HepG2 (cell line): ENCODE measurements around the gene RPL6. TPM values are rescaled to one million over a fixed set of nuclear protein-coding genes. Genes with fewer than 3 reads are reported as not detected.

ENCODE experiments used
- ATAC-seq: fragments of 200-7000 bp; cut with Tn5 transposase; 3 replicates; pipeline ENCODE4 v1.9.1; 2020; ENCODE audit warnings: mild to moderate bottlenecking, moderate library complexity
- Bru-seq: library from RNA; stranded (reverse); fragments of 400-500 nt; gene quantifications from one replicate; lab custom pipeline; 2021; lab: Mats Ljungman, UMichigan
- BruChase-seq, 2 experiments: library from RNA; stranded (reverse); fragments of 400-500 nt; gene quantifications; one replicate each; lab custom pipeline; 2021; lab: Mats Ljungman, UMichigan
- BruUV-seq: library from RNA; stranded (reverse); fragments of 400-500 nt; replicated peaks from 2 replicates; lab custom pipeline; 2021; lab: Mats Ljungman, UMichigan
- CTCF ChIA-PET: fragments of 300-600 bp; formaldehyde crosslinking; extraction: SDS; loops from one replicate; lab custom pipeline; 2021; ENCODE audit warnings: low total read pairs, inconsistent platforms, low intra/inter-chr PET ratio; lab: Yijun Ruan, JAX
- POLR2A ChIA-PET: fragments of 350-600 bp; sonication (Branson Sonifier 250); formaldehyde crosslinking; loops from one replicate; lab custom pipeline; 2020; ENCODE audit warnings: antibody characterized with exemption, inconsistent platforms; lab: Yijun Ruan, JAX
- DNase-seq: peaks from one replicate; pipeline ENCODE4 v3.0.0-alpha.2; 2015; ENCODE audit warnings: low spot score
- FAIRE-seq: peaks from 3 replicates; lab custom pipeline; 2011; peaks lifted over from hg19 to GRCh38; lab: Jason Lieb, UNC
- H2AFZ ChIP-seq: one replicate; pipeline ENCODE4 v1.6.1; 2011; ENCODE audit warnings: low read length, inconsistent platforms
- H3K27ac ChIP-seq: fragments of 300-600 bp; 3 replicates; pipeline ENCODE4 v1.8.0; 2011; ENCODE audit warnings: mixed run types, mild to moderate bottlenecking, mixed read lengths, low read length, inconsistent platforms; ENCODE audit not compliant: insufficient read depth; ENCODE audit errors: extremely low read length
- H3K27me3 ChIP-seq, 2 experiments: fragments of 200-600 bp in 1 of 2; 2 replicates in 1 of 2; 3 replicates in 1 of 2; pipeline versions ENCODE4 v1.6.0 to v1.8.0; 2011; ENCODE audit warnings: low read length in 2 of 2, mild to moderate bottlenecking in 2 of 2, moderate library complexity in 2 of 2, inconsistent platforms in 1 of 2; ENCODE audit not compliant: insufficient read depth in 2 of 2, control insufficient read depth in 1 of 2
- H3K36me3 ChIP-seq, 2 experiments: fragments of 200-600 bp in 1 of 2; replicated peaks in 1 of 2; 2 replicates in 1 of 2; 3 replicates in 1 of 2; pipeline versions ENCODE4 v1.5.1 to v1.8.0; 2011; ENCODE audit warnings: low read length in 2 of 2, inconsistent platforms in 1 of 2; ENCODE audit not compliant: insufficient read depth in 2 of 2, control insufficient read depth in 1 of 2
- H3K4me1 ChIP-seq: 2 replicates; pipeline ENCODE4 v1.5.1; 2012; ENCODE audit warnings: low read length, inconsistent platforms; ENCODE audit not compliant: insufficient read depth
- H3K4me2 ChIP-seq: 2 replicates; pipeline ENCODE4 v1.6.0; 2011; ENCODE audit warnings: low read depth, low read length, inconsistent platforms
- H3K4me3 ChIP-seq, 3 experiments: fragments of 200-600 bp in 1 of 3; sonication (generic), shearing (Covaris generic) in 1 of 3; replicated peaks in 1 of 3; 2 replicates each; pipeline ENCODE4 v1.5.1; 2011 to 2016; ENCODE audit warnings: low read length in 3 of 3, inconsistent platforms in 2 of 3, low read depth in 2 of 3, mild to moderate bottlenecking in 2 of 3, control low read depth in 1 of 3, mixed read lengths in 1 of 3; ENCODE audit not compliant: insufficient read depth in 1 of 3
- H3K79me2 ChIP-seq: one replicate; pipeline ENCODE4 v1.6.1; 2011; ENCODE audit warnings: low read length, inconsistent platforms; ENCODE audit not compliant: insufficient read depth
- H3K9ac ChIP-seq: 2 replicates; pipeline ENCODE4 v1.6.0; 2011; ENCODE audit warnings: mild to moderate bottlenecking, low read depth, low read length, inconsistent platforms; ENCODE audit not compliant: insufficient read depth
- H3K9me3 ChIP-seq: 2 replicates; pipeline ENCODE4 v1.5.1; 2012; ENCODE audit warnings: mild to moderate bottlenecking, low read length
- H4K20me1 ChIP-seq: 2 replicates; pipeline ENCODE4 v1.6.0; 2011; ENCODE audit warnings: inconsistent platforms, mild to moderate bottlenecking, low read length, moderate library complexity; ENCODE audit not compliant: insufficient read depth
- ATF6 ChIP-seq: sonication (generic); formaldehyde crosslinking; conservative IDR thresholded peaks from 2 replicates; pipeline ENCODE4 v1.4.0; 2020; ENCODE audit warnings: missing genetic modification reagents
- ELF1 ChIP-seq: sonication (generic); formaldehyde crosslinking; IDR thresholded peaks from 2 replicates; pipeline ENCODE4 v1.4.0; 2020; ENCODE audit warnings: missing genetic modification reagents
- HNRNPUL1 ChIP-seq: fragments of 200-400 bp; formaldehyde crosslinking; IDR thresholded peaks from 2 replicates; pipeline ENCODE4 v1.6.1; 2017; ENCODE audit warnings: low read depth, mild to moderate bottlenecking, low read length, moderate library complexity
- MLXIP ChIP-seq: sonication (generic); formaldehyde crosslinking; IDR thresholded peaks from 2 replicates; pipeline ENCODE4 v1.9.0; 2021; ENCODE audit warnings: missing genetic modification reagents, borderline replicate concordance
- POLR2G ChIP-seq: fragments of 200-400 bp; formaldehyde crosslinking; IDR thresholded peaks from 2 replicates; pipeline ENCODE4 v1.6.1; 2018; ENCODE audit warnings: mild to moderate bottlenecking, low read depth, low read length, moderate library complexity
- SETDB1 ChIP-seq: sonication (generic); formaldehyde crosslinking; IDR thresholded peaks from 2 replicates; pipeline ENCODE4 v1.5.1; 2020; ENCODE audit warnings: missing genetic modification reagents, mild to moderate bottlenecking, borderline replicate concordance
- SMARCE1 ChIP-seq: fragments of 450-650 bp; IDR thresholded peaks from 2 replicates; pipeline ENCODE4 v1.6.1; 2017; ENCODE audit warnings: borderline replicate concordance
- SOX5 ChIP-seq: IDR thresholded peaks from 2 replicates; pipeline ENCODE4 v1.6.1; 2016; ENCODE audit warnings: borderline replicate concordance
- ZNF225 ChIP-seq: sonication (generic); formaldehyde crosslinking; IDR thresholded peaks from 2 replicates; pipeline ENCODE4 v1.4.0; 2020; ENCODE audit warnings: mild to moderate bottlenecking, missing genetic modification reagents
- ZNF720 ChIP-seq: sonication (generic); formaldehyde crosslinking; IDR thresholded peaks from 2 replicates; pipeline ENCODE4 v1.4.0; 2020; ENCODE audit warnings: missing genetic modification reagents
- WGBS: methylation state at CpG from one replicate; pipeline ENCODE4 v1.1.6; 2017; ENCODE audit warnings: low lambda C conversion rate; 5-methylcytosine and 5-hydroxymethylcytosine counted together
- in situ Hi-C: cut with HindIII; loops from 2 replicates; pipeline ENCODE4 v1.10.0; 2017; ENCODE audit warnings: low pct_unique_long_range_greater_than_20kb; ENCODE audit not compliant: extremely low pct_ligation_motif_present
- intact Hi-C: fragments of 100-400 bp; cut with micrococcal nuclease; formaldehyde crosslinking; loops from one replicate; pipeline ENCODE4 v1.10.0; 2022; ENCODE audit not compliant: unreplicated experiment
- long read RNA-seq, 2 experiments: library from RNA in 1 of 2; library from polyadenylated mRNA in 1 of 2; stranded (forward) in 1 of 2; unstranded in 1 of 2; transcript quantifications; one replicate each; pipeline ENCODE4 v2.0.0, GENCODE V29; 2019 to 2022
- polyA minus RNA-seq, 3 experiments: library from RNA; depleted of rRNA, polyadenylated mRNA; stranded (reverse); fragments of >200 nt; gene quantifications; 2 replicates each; pipeline ENCODE4 v1.2.3, GENCODE V29; 2011; ENCODE audit warnings: low replicate concordance in 1 of 3
- polyA plus RNA-seq, 8 experiments: library from polyadenylated mRNA; depleted of rRNA in 3 of 8; stranded (reverse) in 7 of 8; unstranded in 1 of 8; fragments of >200 nt; fragmentation: Illumina TruSeq in 4 of 8; extraction: Trizol in 4 of 8; gene quantifications; 2 replicates each; pipeline versions ENCODE4 v1.2.1 to v1.2.3, GENCODE V29; 2011 to 2016; ENCODE audit warnings: low read depth in 4 of 8, missing spikeins in 1 of 8, mixed read lengths in 1 of 8; ENCODE audit not compliant: insufficient read depth in 1 of 8
- total RNA-seq, 5 experiments: library from RNA; depleted of rRNA; stranded (reverse); fragments of >200 nt; fragmentation: Illumina TruSeq; extraction: Trizol; gene quantifications; 2 replicates each; pipeline ENCODE4 v1.2.3, GENCODE V29; 2016; ENCODE audit warnings: low read depth in 1 of 5
- TF ChIP-seq, protein P1 (sequence below): IDR thresholded peaks from 2 replicates; pipeline ENCODE4 v1.6.1; 2016; ENCODE audit warnings: missing genetic modification reagents, missing compliant biosample characterization

The RPL6 gene
- total RNA-seq (2016; rRNA removed; fragmentation: Illumina TruSeq; extraction: Trizol) (1,551 and 2,121 TPM in 2 replicates), polyA plus RNA-seq (2011; rRNA removed) (1,589 and 1,719 TPM in 2 replicates), polyA minus RNA-seq (2011; rRNA and poly(A)+ RNA removed; ENCODE audit: low replicate concordance) (207 and 602 TPM in 2 replicates), Bru-seq, nascent RNA (percentile 99 among the genes with signal in this experiment), BruChase-seq, experiment 1, labeled RNA remaining after a 6-hour chase (percentile 99 among the genes with signal in this experiment), BruChase-seq, experiment 2, labeled RNA remaining after a 2-hour chase (percentile 99 among the genes with signal in this experiment)
- 1,569 and 1,799 TPM in 2 replicates for total RNA-seq (2016; cell fraction: cytosol; rRNA removed; fragmentation: Illumina TruSeq; extraction: Trizol; ENCODE audit: low read depth)
- total RNA-seq (2016; cell fraction: insoluble cytoplasmic fraction; rRNA removed; fragmentation: Illumina TruSeq; extraction: Trizol): 1,519 and 2,147 TPM in 2 replicates
- 3,064 and 3,242 TPM in 2 replicates for total RNA-seq (2016; cell fraction: membrane; rRNA removed; fragmentation: Illumina TruSeq; extraction: Trizol)
- 617 and 644 TPM in 2 replicates for total RNA-seq (2016; cell fraction: nucleus; rRNA removed; fragmentation: Illumina TruSeq; extraction: Trizol)
- polyA plus RNA-seq (2011; cell fraction: cytosol; rRNA removed): 1,215 and 1,505 TPM in 2 replicates
- polyA plus RNA-seq (2011; cell fraction: nucleus; rRNA removed): 260 and 378 TPM in 2 replicates
- polyA plus RNA-seq (2012): 1,569 and 1,801 TPM in 2 replicates
- polyA plus RNA-seq (2016; cell fraction: cytosol; fragmentation: Illumina TruSeq; extraction: Trizol; ENCODE audit: low read depth): 2,496 and 2,739 TPM in 2 replicates
- polyA plus RNA-seq (2016; cell fraction: insoluble cytoplasmic fraction; fragmentation: Illumina TruSeq; extraction: Trizol; ENCODE audit: low read depth): 2,631 and 2,728 TPM in 2 replicates
- 3,716 and 3,916 TPM in 2 replicates for polyA plus RNA-seq (2016; cell fraction: membrane; fragmentation: Illumina TruSeq; extraction: Trizol; ENCODE audit: low read depth)
- polyA plus RNA-seq (2016; cell fraction: nucleus; fragmentation: Illumina TruSeq; extraction: Trizol; ENCODE audit: insufficient read depth, low read depth): 1,083 and 1,121 TPM in 2 replicates
- polyA minus RNA-seq (2011; cell fraction: cytosol; rRNA and poly(A)+ RNA removed): 269 and 339 TPM in 2 replicates
- 197 and 255 TPM in 2 replicates for polyA minus RNA-seq (2011; cell fraction: nucleus; rRNA and poly(A)+ RNA removed)
- long read RNA-seq, experiment 1, transcript RPL6-202 (7 exons, 1,074 nt): minor isoform, 25 of 1,724 reads
- long read RNA-seq, experiment 1, transcript RPL6-201 (7 exons, 947 nt): major isoform, 877 of 1,724 reads
- long read RNA-seq, experiment 1, partial matches to known transcripts: 765 of 1,724 reads
- long read RNA-seq, experiment 1, other reads (novel, unspliced or antisense): 56 of 1,724 reads
- long read RNA-seq, experiment 2, transcript RPL6-202 (7 exons, 1,074 nt): major isoform, 85 of 2,931 reads
- long read RNA-seq, experiment 2, transcript RPL6-201 (7 exons, 947 nt): minor isoform, 18 of 2,931 reads
- long read RNA-seq, experiment 2, partial matches to known transcripts: 2,716 of 2,931 reads
- long read RNA-seq, experiment 2, other reads (novel, unspliced or antisense): 111 of 2,931 reads

DNA sequence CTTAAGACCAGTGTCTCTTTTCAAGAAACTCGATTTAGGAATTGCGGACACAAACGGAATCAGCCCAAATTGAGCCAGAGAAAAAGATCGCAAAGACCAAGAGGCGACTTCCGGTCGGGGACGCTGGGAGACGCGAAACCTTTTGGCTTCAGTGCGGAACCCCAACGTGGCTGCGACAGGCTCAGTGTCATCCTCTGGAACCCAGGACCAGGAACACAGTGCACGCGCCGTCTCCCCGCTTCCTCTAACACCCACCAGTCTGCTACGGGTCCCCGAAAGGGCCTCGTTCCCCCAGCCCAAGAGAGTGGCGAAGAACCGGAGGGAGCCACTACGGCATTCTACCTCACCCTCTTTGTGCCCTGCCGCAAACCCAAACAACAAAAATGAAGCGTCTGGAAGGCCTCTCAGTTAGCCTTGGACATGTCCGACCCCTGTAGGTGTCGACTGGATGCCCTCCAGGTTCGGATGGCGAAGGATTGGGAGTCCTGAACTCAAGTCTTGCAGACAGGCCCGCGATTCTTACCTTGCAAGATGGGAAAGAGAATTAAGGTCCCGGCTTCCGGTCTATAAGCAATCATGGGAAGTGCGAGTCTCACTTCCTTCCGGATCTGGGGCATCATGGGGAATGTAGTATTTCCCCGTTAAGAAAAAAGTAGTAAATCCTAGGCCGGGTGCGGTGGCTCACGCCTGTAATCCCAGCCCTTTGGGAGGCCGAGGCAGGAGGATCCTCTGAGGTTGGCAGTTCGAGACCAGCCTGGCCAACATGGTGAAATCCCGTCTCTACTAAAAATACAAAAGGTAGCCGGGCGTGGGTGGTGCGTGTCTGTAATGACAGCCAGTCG is at the start of gene RPL6:
Gene RPL6 (minus strand): TSS at position 542 of the 842 bp plus-strand sequence. CDS start 949 bp downstream, outside the sequence.
- TSS peak; percentile 67 for BruUV-seq
- Histone ChIP-seq H3K4me1 (peaks cover 44% of the 10 kb centered on the region), H4K20me1 (peaks cover 20% of the 10 kb centered on the region), H3K4me3 (peak within 1 kb of the TSS; percentile 89 to 92 (median 91)), H3K4me2 (peak within 1 kb of the TSS; percentile 70), H3K27ac (peak within 1 kb of the TSS; percentile 94), H2AFZ (no peak within 1 kb of the TSS), H3K9ac (peak within 1 kb of the TSS; percentile 96), H3K79me2 (peaks cover 28% of the 10 kb centered on the region), H3K36me3 (peaks cover 11 to 38% of the 10 kb centered on the region in 2 experiments), H3K27me3 (no peaks in the 10 kb centered on the region; a peak in 1 of 5 replicates), H3K9me3 (no peaks in the 10 kb centered on the region)
- intact Hi-C loops (no loop called here), in situ Hi-C loops (no loop called here)
- peak; percentile 96 for DNase-seq
- 16% methylated on average over 25 of the region's 46 CpGs for WGBS
- peak; percentile 94 for ATAC-seq
- ChIA-PET POLR2A (no interaction called here), CTCF (no interaction called here)
- peak; percentile 82 for FAIRE-seq
- TF ChIP-seq SMARCE1 (no peak), MLXIP (0 out of 2 replicates have a peak, but pooled peaks have one; percentile 63), SOX5 (CRISPR knock-in tag) (peak; percentile 39; the same call in 1 of the 2 replicates), ELF1 (CRISPR knock-in tag) (peak; percentile 94), HNRNPUL1 (no peak), POLR2G (peak; percentile 99), ATF6 (CRISPR knock-in tag) (no peak), ZNF720 (no peak), ZNF225 (CRISPR knock-in tag) (peak; percentile 58; the same call in 1 of the 2 replicates), SETDB1 (CRISPR knock-in tag) (no peak)
- TF ChIP-seq, protein P1, sequence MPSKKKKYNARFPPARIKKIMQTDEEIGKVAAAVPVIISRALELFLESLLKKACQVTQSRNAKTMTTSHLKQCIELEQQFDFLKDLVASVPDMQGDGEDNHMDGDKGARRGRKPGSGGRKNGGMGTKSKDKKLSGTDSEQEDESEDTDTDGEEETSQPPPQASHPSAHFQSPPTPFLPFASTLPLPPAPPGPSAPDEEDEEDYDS (CRISPR knock-in tag): peak; percentile 92
